Fibroblast of villous mesenchyme (primary cell): ENCODE data around the gene RGL3. TPM values are rescaled to one million over a fixed set of nuclear protein-coding genes. Genes with fewer than 3 reads are reported as not detected.

ENCODE experiments used
- DNase-seq: peaks from one replicate; pipeline ENCODE4 v3.0.0-alpha.2; 2010; ENCODE audit warnings: low read depth
- H3K4me3 ChIP-seq: 2 replicates; pipeline ENCODE4 v1.5.1; 2011; ENCODE audit warnings: low read depth, mild to moderate bottlenecking, low read length
- CTCF ChIP-seq: IDR thresholded peaks from 2 replicates; pipeline ENCODE4 v1.5.1; 2012; ENCODE audit warnings: low read depth, mild to moderate bottlenecking, low read length; ENCODE audit not compliant: insufficient read depth
- total RNA-seq: library from RNA; depleted of rRNA; stranded (reverse); fragments of >200 nt; gene quantifications from 2 replicates; pipeline ENCODE4 v1.2.3, GENCODE V29; 2012

RGL3 gene
- total RNA-seq, 1 donor, result 1.3 TPM

GRCh38 chr19:11373166-11373884, 45.8 kb downstream of the RGL3 start:
- no peak for TF ChIP-seq CTCF
- DNase-seq, result no peak
- H3K4me3 ChIP-seq, result no peak overlapping the region

- H3K4me3 ChIP-seq, result no peak overlapping the region
- no peak for TF ChIP-seq CTCF
- DNase-seq, result no peak
Observed at GRCh38 chr19:11370744-11371143, 48.4 kb downstream of the RGL3 start.

- no peak for TF ChIP-seq CTCF
- no peak overlapping the region for H3K4me3 ChIP-seq
Observed at GRCh38 chr19:11367528-11367927, 51.6 kb downstream of the RGL3 start.

GRCh38 chr19:11365557-11366117, 53.5 kb downstream of the RGL3 start:
- no peak overlapping the region for H3K4me3 ChIP-seq
- no peak for TF ChIP-seq CTCF
- no peak for DNase-seq

More at GRCh38 chr19:11367528-11367927, 51.6 kb downstream of the RGL3 start:
- no peak for DNase-seq

GRCh38 chr19:11364935-11365334, 54.2 kb downstream of the RGL3 start:
- TF ChIP-seq CTCF, result no peak
- no peak for DNase-seq
- no peak overlapping the region for H3K4me3 ChIP-seq

- no peak overlapping the region for H3K4me3 ChIP-seq
- no peak for DNase-seq
Observed at GRCh38 chr19:11364296-11364904, 54.7 kb downstream of the RGL3 start.

More at GRCh38 chr19:11364296-11364904, 54.7 kb downstream of the RGL3 start:
- TF ChIP-seq CTCF, result no peak
